ENCODE results near the gene RPL18A. TPM values are rescaled to one million over a fixed set of nuclear protein-coding genes. Genes with fewer than 3 reads are reported as not detected.

Gene RPL18A
- polyA plus RNA-seq, 2 of the 4 experiments (the other 2 are of a cell fraction): 696 to 1,807 TPM

- TF ChIP-seq REST (IDR thresholded peaks at IDR 0.05) (no peak), ZSCAN20 (CRISPR knock-in tag; IDR thresholded peaks at IDR 0.05) (no peak), MAZ (IDR thresholded peaks at IDR 0.05; ENCODE audit: borderline replicate concordance, low read depth, low read length) (no peak), USF2 (IDR thresholded peaks at IDR 0.05) (no peak), MAX (IDR thresholded peaks at IDR 0.05) (peak; percentile 92), NFE2L2 (conservative IDR thresholded peaks at IDR 0.05; ENCODE audit: low read length) (no peak), CHD2 (IDR thresholded peaks at IDR 0.05; ENCODE audit: low read length, partially characterized antibody) (no peak), CEBPB (IDR thresholded peaks at IDR 0.05) (no peak), KDM5A (IDR thresholded peaks at IDR 0.05) (no peak)
Measured at GRCh38 chr19:17859533-17860330, at the start of gene RPL18A (continued).

- ChIA-PET CTCF (interaction anchor here (0.6 to 0.7 kb wide), 3 partner anchors 12 to 1175 kb away, joined by 3 read pairs; no protein-coding TSS in a partner anchor), POLR2A (no interaction called here)
- H3K4me3 ChIP-seq: no peak overlapping the region
- 82% methylated on average over 2 of the region's 2 CpGs for WGBS (ENCODE audit: missing lambda C conversion rate)
- H3K4me1 ChIP-seq: no peaks in the 10 kb centered on the region
- DNase-seq (ENCODE audit: low read depth in 1 of 2, low spot score in 1 of 2) (no peak), ATAC-seq (no peak), FAIRE-seq (no peak)
- no peak for TF ChIP-seq TFCP2L1 (CRISPR knock-in tag; IDR thresholded peaks at IDR 0.05)
- TF ChIP-seq ZC3H11A (IDR thresholded peaks at IDR 0.05): no peak
- TF ChIP-seq FOSB (CRISPR knock-in tag; IDR thresholded peaks at IDR 0.05): no peak
- TF ChIP-seq SREBF2 (IDR thresholded peaks at IDR 0.05): no peak
- no peak for TF ChIP-seq KDM5A (IDR thresholded peaks at IDR 0.05)
- H3K9me3 ChIP-seq: no peaks in the 10 kb centered on the region
- H3K27ac ChIP-seq: no peak overlapping the region
- H3K4me2 ChIP-seq: no peak overlapping the region
Measured at GRCh38 chr19:17811103-17811502, 48.6 kb upstream of the RPL18A start.

GRCh38 chr19:17811681-17812080 lies 48.0 kb upstream of the RPL18A start:
- FAIRE-seq: no peak
- ChIA-PET POLR2A (no interaction called here), CTCF (interaction anchor here (2.1 kb wide), 1 partner anchor 28 kb away, joined by 6 read pairs; no protein-coding TSS in a partner anchor)
- DNase-seq (ENCODE audit: low read depth in 1 of 2, low spot score in 1 of 2): no peak
- H3K9me3 ChIP-seq: 0 out of 3 replicates have a peak, but pooled peaks cover 2% of the 10 kb centered on the region
- no peak overlapping the region for H3K27ac ChIP-seq
- no peaks in the 10 kb centered on the region for H3K4me1 ChIP-seq
- 79% methylated on average over 17 of the region's 20 CpGs for WGBS (ENCODE audit: missing lambda C conversion rate)
- ATAC-seq: no peak
- H3K4me3 ChIP-seq: no peak overlapping the region
- no peak overlapping the region for H3K4me2 ChIP-seq
- TF ChIP-seq ZFP36 (IDR thresholded peaks at IDR 0.05; ENCODE audit: borderline replicate concordance, partially characterized antibody): no peak
- TF ChIP-seq RAD21 (conservative IDR thresholded peaks at IDR 0.05 in 1 of 2, IDR thresholded peaks at IDR 0.05 in 1 of 2): no peak
- TF ChIP-seq ESRRA (IDR thresholded peaks at IDR 0.05; ENCODE audit: borderline replicate concordance, low read length): no peak
- no peak for TF ChIP-seq NFE2L2 (conservative IDR thresholded peaks at IDR 0.05; ENCODE audit: low read length)
- no peak for TF ChIP-seq HES2 (IDR thresholded peaks at IDR 0.05)
- TF ChIP-seq JUN (IDR thresholded peaks at IDR 0.05): no peak
- no peak for TF ChIP-seq ELK1 (IDR thresholded peaks at IDR 0.05; ENCODE audit: low read depth, low read length)
- no peak for TF ChIP-seq TP53 (CRISPR knock-in tag; IDR thresholded peaks at IDR 0.05)
- TF ChIP-seq EHMT2 (IDR thresholded peaks at IDR 0.05; ENCODE audit: low read depth): no peak
- no peak for TF ChIP-seq BCL3 (IDR thresholded peaks at IDR 0.05)
- TF ChIP-seq CEBPB (IDR thresholded peaks at IDR 0.05): no peak
- no peak for TF ChIP-seq CBX8 (IDR thresholded peaks at IDR 0.05)
